ENCODE results near the gene UBR1.

UBR1 gene

GRCh38 chr15:43102187-43102586 lies 3.7 kb downstream of the UBR1 start:
- POLR2A ChIA-PET: interaction anchor here (0.6 to 0.7 kb wide), 2 partner anchors 35 to 139 kb away, joined by 3 to 6 read pairs; no protein-coding TSS in a partner anchor
- TF ChIP-seq, protein P1, sequence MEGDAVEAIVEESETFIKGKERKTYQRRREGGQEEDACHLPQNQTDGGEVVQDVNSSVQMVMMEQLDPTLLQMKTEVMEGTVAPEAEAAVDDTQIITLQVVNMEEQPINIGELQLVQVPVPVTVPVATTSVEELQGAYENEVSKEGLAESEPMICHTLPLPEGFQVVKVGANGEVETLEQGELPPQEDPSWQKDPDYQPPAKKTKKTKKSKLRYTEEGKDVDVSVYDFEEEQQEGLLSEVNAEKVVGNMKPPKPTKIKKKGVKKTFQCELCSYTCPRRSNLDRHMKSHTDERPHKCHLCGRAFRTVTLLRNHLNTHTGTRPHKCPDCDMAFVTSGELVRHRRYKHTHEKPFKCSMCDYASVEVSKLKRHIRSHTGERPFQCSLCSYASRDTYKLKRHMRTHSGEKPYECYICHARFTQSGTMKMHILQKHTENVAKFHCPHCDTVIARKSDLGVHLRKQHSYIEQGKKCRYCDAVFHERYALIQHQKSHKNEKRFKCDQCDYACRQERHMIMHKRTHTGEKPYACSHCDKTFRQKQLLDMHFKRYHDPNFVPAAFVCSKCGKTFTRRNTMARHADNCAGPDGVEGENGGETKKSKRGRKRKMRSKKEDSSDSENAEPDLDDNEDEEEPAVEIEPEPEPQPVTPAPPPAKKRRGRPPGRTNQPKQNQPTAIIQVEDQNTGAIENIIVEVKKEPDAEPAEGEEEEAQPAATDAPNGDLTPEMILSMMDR (IDR thresholded peaks at IDR 0.05; ENCODE audit: control extremely low read depth, extremely low read depth, low read depth, missing control alignments): no peak
- CTCF ChIA-PET: interaction anchor here (4.5 kb wide), 1 partner anchor 10 kb away, joined by 18 read pairs; no protein-coding TSS in a partner anchor
- DNase-seq (ENCODE audit: extremely low spot score): no peak

- no peak for DNase-seq (ENCODE audit: extremely low spot score)
- CTCF ChIA-PET: interaction anchor here (4.5 kb wide), 1 partner anchor 9 kb away, joined by 18 read pairs; no protein-coding TSS in a partner anchor
- TF ChIP-seq, protein P1 (IDR thresholded peaks at IDR 0.05; ENCODE audit: control extremely low read depth, extremely low read depth, low read depth, missing control alignments): no peak
- POLR2A ChIA-PET: no interaction called here
These were observed 4.9 kb downstream of the UBR1 start for GRCh38 chr15:43100971-43101370.

- CTCF ChIA-PET: no interaction called here
- TF ChIP-seq, protein P1 (IDR thresholded peaks at IDR 0.05; ENCODE audit: control extremely low read depth, extremely low read depth, low read depth, missing control alignments): no peak
- POLR2A ChIA-PET: no interaction called here
- DNase-seq (ENCODE audit: extremely low spot score): no peak
These were observed 6.6 kb downstream of the UBR1 start for GRCh38 chr15:43099105-43099845.

DNA sequence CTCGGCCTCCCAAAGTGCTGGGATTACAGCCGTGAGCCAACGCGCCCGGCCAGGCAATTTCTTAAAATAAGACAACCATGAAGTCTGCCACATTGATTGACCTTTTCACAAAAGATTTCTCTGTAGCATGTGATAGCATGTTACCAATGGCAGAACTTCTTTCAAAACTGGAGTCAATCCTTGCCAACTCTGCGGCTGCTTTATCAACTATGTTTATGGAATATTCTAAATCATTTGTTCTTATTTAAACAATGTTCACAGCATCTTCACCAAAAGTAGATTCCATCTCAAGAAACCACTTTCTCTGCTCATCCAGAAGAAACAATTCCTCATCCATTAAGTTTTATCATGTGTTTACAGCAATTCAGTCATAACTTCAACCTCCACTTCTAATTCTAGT lies 9.4 kb downstream of the UBR1 start:
- POLR2A ChIA-PET: no interaction called here
- TF ChIP-seq, protein P1 (IDR thresholded peaks at IDR 0.05; ENCODE audit: control extremely low read depth, extremely low read depth, low read depth, missing control alignments): no peak
- DNase-seq (ENCODE audit: extremely low spot score): no peak
- CTCF ChIA-PET: no interaction called here

- TF ChIP-seq, protein P1 (IDR thresholded peaks at IDR 0.05; ENCODE audit: control extremely low read depth, extremely low read depth, low read depth, missing control alignments): no peak
- ChIA-PET CTCF (interaction anchor here (1.0 kb wide), 1 partner anchor 53 kb away, joined by 3 read pairs; no protein-coding TSS in a partner anchor), POLR2A (interaction anchor here (0.7 kb wide), 1 partner anchor 213 kb away, joined by 3 read pairs; no protein-coding TSS in a partner anchor)
- no peak for DNase-seq (ENCODE audit: extremely low spot score)
These were observed 10.0 kb downstream of the UBR1 start for GRCh38 chr15:43095708-43096347.

DNA sequence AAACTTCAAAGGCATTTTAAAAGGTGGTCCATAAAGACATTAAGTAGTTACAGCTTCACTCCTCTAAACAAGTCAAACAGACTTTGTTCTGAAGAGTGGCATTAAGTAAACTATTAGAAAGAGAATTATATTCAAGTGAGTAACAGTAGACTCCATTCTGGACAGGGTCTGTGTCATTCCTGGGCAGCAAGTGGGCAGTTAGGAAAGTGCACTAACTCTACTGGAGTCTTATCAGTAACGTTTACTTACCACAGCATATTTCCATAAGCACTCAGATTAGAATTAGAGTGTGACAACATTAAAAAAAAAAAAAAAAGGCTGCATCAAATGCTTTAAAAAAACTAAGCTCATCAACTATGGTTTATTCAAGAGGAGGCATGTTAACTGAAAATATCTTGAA lies 10.6 kb downstream of the UBR1 start:
- no peak for DNase-seq (ENCODE audit: extremely low spot score)
- ChIA-PET CTCF (interaction anchor here (1.0 kb wide), 1 partner anchor 52 kb away, joined by 3 read pairs; no protein-coding TSS in a partner anchor), POLR2A (interaction anchor here (0.7 kb wide), 1 partner anchor 213 kb away, joined by 3 read pairs; no protein-coding TSS in a partner anchor)
- TF ChIP-seq, protein P1 (IDR thresholded peaks at IDR 0.05; ENCODE audit: control extremely low read depth, extremely low read depth, low read depth, missing control alignments): no peak
